VCaP (cell line): Measurements from ENCODE around the gene SDK2.

Source experiments
- H3K27ac ChIP-seq: fragments of 450-650 bp; 2 replicates; pipeline ENCODE4 v1.5.1; 2017
- TF ChIP-seq, protein P1 (sequence below): fragments of 450-650 bp; conservative IDR thresholded peaks from 2 replicates; pipeline ENCODE4 v1.5.1; 2017; ENCODE audit warnings: mild to moderate bottlenecking, moderate library complexity

Gene SDK2

DNA sequence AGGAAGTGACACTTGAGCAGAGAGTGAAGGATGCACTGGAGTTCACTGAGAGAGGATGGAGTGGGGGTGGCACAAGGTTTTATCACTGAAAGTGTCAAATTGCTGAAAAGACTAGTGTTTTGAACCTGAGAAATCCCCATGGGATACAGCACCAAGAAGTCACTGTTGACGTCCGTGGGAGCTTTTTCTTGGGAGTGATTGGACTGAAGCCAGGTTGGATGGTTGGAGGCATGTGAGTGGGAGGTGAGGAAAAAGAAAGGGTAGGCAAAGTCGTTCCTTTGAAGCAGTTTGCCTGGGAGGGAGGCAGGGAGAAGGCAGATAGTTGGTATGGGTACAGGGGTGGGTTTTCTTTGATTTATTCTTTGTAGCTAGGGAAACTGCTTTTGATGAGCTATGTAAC, 39.9 kb upstream of the SDK2 start:
- TF ChIP-seq, protein P1, sequence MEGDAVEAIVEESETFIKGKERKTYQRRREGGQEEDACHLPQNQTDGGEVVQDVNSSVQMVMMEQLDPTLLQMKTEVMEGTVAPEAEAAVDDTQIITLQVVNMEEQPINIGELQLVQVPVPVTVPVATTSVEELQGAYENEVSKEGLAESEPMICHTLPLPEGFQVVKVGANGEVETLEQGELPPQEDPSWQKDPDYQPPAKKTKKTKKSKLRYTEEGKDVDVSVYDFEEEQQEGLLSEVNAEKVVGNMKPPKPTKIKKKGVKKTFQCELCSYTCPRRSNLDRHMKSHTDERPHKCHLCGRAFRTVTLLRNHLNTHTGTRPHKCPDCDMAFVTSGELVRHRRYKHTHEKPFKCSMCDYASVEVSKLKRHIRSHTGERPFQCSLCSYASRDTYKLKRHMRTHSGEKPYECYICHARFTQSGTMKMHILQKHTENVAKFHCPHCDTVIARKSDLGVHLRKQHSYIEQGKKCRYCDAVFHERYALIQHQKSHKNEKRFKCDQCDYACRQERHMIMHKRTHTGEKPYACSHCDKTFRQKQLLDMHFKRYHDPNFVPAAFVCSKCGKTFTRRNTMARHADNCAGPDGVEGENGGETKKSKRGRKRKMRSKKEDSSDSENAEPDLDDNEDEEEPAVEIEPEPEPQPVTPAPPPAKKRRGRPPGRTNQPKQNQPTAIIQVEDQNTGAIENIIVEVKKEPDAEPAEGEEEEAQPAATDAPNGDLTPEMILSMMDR = no peak
- H3K27ac ChIP-seq = no peak overlapping the region

DNA sequence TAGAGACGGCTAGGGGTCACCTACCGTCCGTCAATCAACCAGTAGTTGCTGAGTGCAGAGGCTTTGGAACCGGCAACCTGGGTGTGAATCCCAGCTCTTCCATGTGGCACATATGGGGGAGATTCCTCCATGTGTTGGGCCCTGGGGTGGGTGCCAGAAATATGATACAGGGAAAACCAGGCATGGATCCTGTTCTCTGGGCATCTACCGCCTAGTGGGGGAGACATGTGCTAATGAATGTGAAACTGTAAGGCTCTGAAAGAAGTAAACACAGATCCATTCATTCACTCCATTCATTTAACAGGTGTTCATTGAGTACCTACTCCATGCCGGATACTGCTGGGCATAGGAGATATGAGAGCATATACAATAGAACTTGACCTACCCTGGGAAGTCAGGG, 39.5 kb upstream of the SDK2 start:
- TF ChIP-seq, protein P1 = no peak
- H3K27ac ChIP-seq = no peak overlapping the region

DNA sequence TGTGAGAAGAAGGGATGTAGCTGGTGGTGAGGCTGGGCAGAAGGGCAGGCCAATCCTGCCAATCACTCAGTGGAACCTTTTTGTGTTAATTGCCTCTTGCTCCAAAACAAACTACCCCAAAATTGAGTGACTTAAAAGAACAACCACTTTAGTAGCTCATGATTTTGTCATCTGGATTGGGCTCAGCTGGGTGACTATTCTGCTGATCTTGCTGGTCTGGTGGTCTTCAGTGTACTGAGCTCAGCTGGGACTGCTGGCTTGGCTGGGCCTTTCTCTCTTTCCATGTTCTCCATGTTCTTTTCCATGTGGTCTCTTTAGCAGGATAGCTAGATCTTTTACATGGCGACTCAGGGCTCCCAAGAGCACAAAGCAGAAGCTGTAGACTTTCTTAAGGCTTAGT, 37.7 kb upstream of the SDK2 start:
- no peak overlapping the region for H3K27ac ChIP-seq
- TF ChIP-seq, protein P1 = no peak

DNA sequence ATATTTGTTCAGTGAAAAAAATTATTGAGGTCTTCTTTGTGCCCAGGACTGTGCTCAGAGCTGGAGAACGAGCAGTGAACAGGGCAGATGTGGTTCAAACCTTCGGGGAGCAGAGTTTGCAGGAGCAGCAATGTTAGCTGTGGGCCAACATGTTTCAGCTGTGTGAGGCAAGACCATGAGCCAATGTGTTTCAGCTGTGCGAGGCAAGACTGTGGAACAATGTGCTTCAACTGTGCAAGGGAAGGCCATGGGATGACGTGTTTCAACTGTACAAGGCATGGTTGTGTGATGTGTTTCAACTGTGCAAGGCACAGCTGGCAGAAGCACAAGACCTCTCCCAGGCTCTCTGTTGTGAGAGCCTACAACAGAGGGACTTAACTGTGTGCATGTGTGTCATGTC, 35.2 kb upstream of the SDK2 start:
- H3K27ac ChIP-seq = no peak overlapping the region
- TF ChIP-seq, protein P1 = no peak

DNA sequence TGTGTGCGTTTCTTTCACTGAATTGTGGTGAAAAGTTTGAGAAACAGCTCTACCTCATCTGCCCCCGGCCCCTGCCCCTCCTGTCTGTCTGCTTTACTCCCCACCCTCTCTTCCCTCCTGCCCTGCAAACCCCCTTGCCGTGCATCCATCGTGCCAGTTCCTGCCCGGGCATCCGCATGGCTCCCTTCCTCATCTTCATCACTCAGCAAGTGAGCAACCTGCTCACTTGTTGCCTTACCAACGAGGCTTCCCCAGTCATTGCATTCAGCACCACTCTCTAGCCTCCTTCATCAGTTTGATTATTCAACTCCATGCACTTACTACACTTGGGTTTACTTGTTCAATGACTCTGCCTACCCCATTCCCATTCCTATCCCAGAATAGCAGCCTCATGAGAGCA, 34.8 kb upstream of the SDK2 start:
- no peak overlapping the region for H3K27ac ChIP-seq
- TF ChIP-seq, protein P1 = no peak

DNA sequence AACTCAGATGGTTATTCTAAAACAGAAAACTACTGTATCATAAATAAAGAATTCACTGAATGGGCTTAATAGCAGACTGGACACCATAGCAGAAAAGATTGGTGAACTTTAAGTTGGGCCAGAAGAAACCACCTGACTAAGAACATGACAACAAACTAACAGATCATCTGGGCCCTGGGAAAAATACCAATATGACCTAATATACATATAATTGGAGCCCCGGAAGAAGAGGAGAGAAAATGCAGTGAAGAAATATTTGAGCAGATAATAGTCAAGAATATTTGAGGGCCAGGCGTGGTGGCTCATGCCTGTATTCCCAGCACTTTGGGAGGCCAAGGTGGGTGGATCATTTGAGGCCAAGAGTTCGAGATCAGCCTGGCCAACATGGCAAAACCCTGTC, 25.5 kb upstream of the SDK2 start:
- H3K27ac ChIP-seq = no peak overlapping the region

DNA sequence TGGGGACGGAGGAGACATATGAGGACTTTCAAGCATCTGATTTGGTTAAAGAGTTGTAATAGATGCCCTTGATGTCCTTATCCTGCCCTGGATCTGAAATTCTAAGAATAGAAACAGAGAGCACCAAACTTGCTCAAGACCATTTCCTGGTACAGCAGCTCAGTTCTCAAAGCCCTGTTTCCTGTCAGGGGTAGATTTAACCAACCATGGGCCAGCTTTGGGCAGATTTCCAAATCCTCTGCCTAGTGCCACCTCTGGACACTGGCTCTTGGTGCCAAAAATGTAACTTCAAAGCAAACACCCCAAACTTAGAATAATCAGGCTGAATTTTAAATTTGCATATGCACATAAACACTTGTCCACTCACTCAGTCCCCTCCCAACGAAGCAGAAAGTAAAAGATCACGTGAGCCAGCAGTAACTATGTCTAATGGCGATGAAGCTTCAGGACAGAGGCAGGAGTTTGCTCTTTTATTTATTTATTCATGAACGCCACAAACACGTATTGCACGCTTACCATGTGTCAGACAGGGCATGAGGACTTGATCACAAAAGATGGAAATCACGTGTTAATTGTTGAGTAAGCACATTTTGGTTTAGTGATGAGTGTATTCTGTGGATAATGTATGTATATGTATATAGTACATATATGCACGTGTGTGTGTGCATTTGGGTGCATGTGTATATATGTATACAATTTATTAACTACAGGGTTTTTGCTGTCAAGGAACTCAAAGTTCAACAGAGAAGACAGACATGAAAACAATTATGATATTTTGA, 23.1 kb upstream of the SDK2 start:
- TF ChIP-seq, protein P1 = no peak
- H3K27ac ChIP-seq = no peak overlapping the region

More for the DNA sequence above, 25.5 kb upstream of the SDK2 start:
- TF ChIP-seq, protein P1 = no peak
